Endothelial cell of coronary artery (primary cell): ENCODE results near the gene HHAT. TPM values are rescaled to one million over a fixed set of nuclear protein-coding genes. Genes with fewer than 3 reads are reported as not detected.

Source experiments
- total RNA-seq: library from RNA; depleted of rRNA; stranded (reverse); fragments of >200 nt; gene quantifications from 2 replicates; pipeline ENCODE4 v1.2.3, GENCODE V29; 2014

The HHAT gene
- 0.85 and 1.4 TPM in 2 replicates for total RNA-seq

DNA sequence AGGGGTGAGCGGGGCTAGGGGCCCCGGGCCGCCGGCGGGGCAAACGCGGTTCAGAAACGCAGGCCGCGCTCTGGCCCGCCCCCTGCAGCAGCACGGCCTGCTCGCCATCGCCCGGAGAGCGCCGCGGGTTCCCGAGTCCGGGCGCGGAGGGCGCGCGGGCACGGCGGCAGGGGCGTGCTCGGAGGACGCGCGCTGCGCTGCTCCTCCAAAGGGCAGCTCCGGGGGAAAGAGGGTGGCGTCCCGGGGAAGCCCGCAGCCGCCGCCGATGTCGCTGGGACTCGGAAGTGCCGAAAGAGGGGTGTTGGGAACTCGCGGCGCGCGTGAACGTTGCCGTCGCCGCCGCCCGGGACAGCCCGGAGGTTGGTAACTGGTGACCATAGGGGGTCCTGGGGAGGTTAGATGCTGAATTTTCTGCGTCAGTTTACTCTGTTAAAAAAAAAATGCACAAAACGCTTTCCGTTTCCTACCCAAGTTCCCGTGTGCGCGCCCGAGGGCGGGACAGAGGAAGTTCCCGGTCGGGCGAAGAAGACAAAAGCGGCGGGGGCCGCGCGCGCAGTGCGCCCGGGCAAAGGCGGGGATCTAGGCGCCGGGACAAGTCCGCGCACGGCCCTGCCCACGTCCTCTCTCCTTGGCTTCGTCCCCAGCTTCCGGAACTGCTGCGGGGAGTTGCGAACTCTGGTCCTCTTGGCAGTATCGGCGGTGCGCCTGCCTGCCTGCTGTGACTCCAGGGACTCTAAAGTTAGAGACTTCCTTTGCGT lies at the start of gene HHAT:
Gene HHAT (plus strand): TSS at position 157 of the 758 bp plus-strand sequence. CDS start 20,074 bp downstream, outside the sequence.

Other genes starting within 250 kb of the HHAT start
- gene SERTAD4, start 96.1 kb upstream of the HHAT start, total RNA-seq: 1.1 and 1.4 TPM in 2 replicates